Transverse colon (tissue), 4 donors: ENCODE results near the gene CLOCK.

ENCODE experiments used
- EP300 ChIP-seq: sonication (generic); formaldehyde crosslinking; IDR thresholded peaks from one replicate; pipeline ENCODE4 v1.6.1; 2017; ENCODE audit warnings: antibody characterized with exemption, low read depth
- POLR2A ChIP-seq: fragments of 450-650 bp; IDR thresholded peaks from one replicate; pipeline ENCODE4 v1.6.1; 2016; ENCODE audit warnings: antibody characterized with exemption, mild to moderate bottlenecking, moderate library complexity
- POLR2AphosphoS5 ChIP-seq, 3 donors: sonication (generic); formaldehyde crosslinking; IDR thresholded peaks; one replicate each; pipeline ENCODE4 v1.6.1; 2016; ENCODE audit warnings: antibody characterized with exemption in 3 of 3
- TF ChIP-seq, protein P1 (sequence below), 5 experiments: fragments of 200-600 bp in 3 of 5; fragments of 450-650 bp in 2 of 5; sonication (generic) in 3 of 5; IDR thresholded peaks; 1 replicate in 2 of 5; 2 replicates in 3 of 5; pipeline ENCODE4 v1.5.1; 2016 to 2017; ENCODE audit warnings: antibody characterized with exemption in 5 of 5, inconsistent platforms in 3 of 5, mild to moderate bottlenecking in 2 of 5, moderate library complexity in 1 of 5

DNA sequence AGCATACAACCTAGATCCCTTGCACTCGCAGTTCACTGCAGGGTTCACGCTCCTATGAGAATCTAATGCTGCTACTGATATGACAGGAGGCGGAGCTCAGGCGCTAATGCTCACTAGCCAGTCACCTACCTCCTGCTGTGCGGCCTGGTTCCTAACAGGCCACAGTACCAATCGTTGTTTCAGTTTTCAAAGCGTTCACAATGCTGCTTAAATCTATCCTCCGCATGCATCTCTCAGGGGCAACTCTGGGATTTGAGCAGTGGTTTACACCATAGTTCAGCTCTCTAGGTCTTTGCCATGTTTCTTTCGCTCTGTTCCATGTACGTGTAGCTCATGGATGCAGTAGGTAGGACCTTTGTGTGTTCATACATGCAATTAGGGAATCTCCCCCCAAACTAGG, 47.2 kb downstream of the CLOCK start:
- no peak for TF ChIP-seq POLR2A
- TF ChIP-seq, protein P1, sequence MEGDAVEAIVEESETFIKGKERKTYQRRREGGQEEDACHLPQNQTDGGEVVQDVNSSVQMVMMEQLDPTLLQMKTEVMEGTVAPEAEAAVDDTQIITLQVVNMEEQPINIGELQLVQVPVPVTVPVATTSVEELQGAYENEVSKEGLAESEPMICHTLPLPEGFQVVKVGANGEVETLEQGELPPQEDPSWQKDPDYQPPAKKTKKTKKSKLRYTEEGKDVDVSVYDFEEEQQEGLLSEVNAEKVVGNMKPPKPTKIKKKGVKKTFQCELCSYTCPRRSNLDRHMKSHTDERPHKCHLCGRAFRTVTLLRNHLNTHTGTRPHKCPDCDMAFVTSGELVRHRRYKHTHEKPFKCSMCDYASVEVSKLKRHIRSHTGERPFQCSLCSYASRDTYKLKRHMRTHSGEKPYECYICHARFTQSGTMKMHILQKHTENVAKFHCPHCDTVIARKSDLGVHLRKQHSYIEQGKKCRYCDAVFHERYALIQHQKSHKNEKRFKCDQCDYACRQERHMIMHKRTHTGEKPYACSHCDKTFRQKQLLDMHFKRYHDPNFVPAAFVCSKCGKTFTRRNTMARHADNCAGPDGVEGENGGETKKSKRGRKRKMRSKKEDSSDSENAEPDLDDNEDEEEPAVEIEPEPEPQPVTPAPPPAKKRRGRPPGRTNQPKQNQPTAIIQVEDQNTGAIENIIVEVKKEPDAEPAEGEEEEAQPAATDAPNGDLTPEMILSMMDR (IDR thresholded peaks at IDR 0.05) = no peak
- TF ChIP-seq EP300 = no peak
- no peak for TF ChIP-seq POLR2AphosphoS5 (IDR thresholded peaks at IDR 0.05)
